PC-3 (cell line): ENCODE measurements around the gene IGSF22. TPM values are rescaled to one million over a fixed set of nuclear protein-coding genes. Genes with fewer than 3 reads are reported as not detected.

Experiments used
- ATAC-seq: fragments of 200-7000 bp; cut with Tn5 transposase; 2 replicates; pipeline ENCODE4 v1.9.1; 2020; ENCODE audit warnings: mild to moderate bottlenecking, moderate library complexity
- BruUV-seq: library from RNA; stranded (reverse); fragments of 400-500 nt; replicated peaks from 2 replicates; lab custom pipeline; 2021; lab: Mats Ljungman, UMichigan
- CTCF ChIA-PET: fragments of 300-600 bp; sonication (Branson Sonifier 250); formaldehyde crosslinking; loops from one replicate; lab custom pipeline; 2022; ENCODE audit warnings: antibody characterized with exemption; lab: Charles Lee
- POLR2A ChIA-PET: fragments of 300-600 bp; sonication (Branson Sonifier 250); formaldehyde crosslinking; loops from one replicate; lab custom pipeline; 2022; ENCODE audit warnings: antibody characterized with exemption; ENCODE audit not compliant: unreplicated experiment; lab: Charles Lee
- DNase-seq: peaks from one replicate; pipeline ENCODE4 v3.0.0-alpha.2; 2015
- H2AFZ ChIP-seq: fragments of 300-600 bp; sonication (generic); 2 replicates; pipeline ENCODE4 v1.6.0; 2016; ENCODE audit warnings: antibody characterized with exemption, low read length
- H3F3A ChIP-seq: fragments of 300-600 bp; sonication (generic); one replicate; pipeline ENCODE4 v1.6.0; 2017; ENCODE audit warnings: antibody characterized with exemption, low read length, control low read depth, mild to moderate bottlenecking; ENCODE audit not compliant: unreplicated experiment
- H3K27ac ChIP-seq: fragments of 300-600 bp; sonication (generic); 2 replicates; pipeline ENCODE4 v1.5.1; 2016; ENCODE audit warnings: mild to moderate bottlenecking, low read length
- H3K27me3 ChIP-seq: fragments of 300-600 bp; sonication (generic); 2 replicates; pipeline ENCODE4 v1.6.1; 2016; ENCODE audit warnings: low read length, mixed read lengths
- H3K36me3 ChIP-seq: fragments of 300-600 bp; sonication (generic); 2 replicates; pipeline ENCODE4 v1.6.1; 2016; ENCODE audit warnings: low read depth, mixed run types, low read length, mixed read lengths
- H3K4me1 ChIP-seq: fragments of 300-600 bp; sonication (generic); 2 replicates; pipeline ENCODE4 v1.5.1; 2016; ENCODE audit warnings: low read length; ENCODE audit not compliant: insufficient read depth
- H3K4me2 ChIP-seq: fragments of 300-600 bp; sonication (generic); 2 replicates; pipeline ENCODE4 v1.6.0; 2016; ENCODE audit warnings: low read length
- H3K4me3 ChIP-seq: fragments of 300-600 bp; sonication (generic); 2 replicates; pipeline ENCODE4 v1.5.1; 2016; ENCODE audit warnings: mild to moderate bottlenecking, low read length, mixed read lengths
- H3K79me2 ChIP-seq: fragments of 300-600 bp; sonication (generic); 2 replicates; pipeline ENCODE4 v1.6.1; 2017; ENCODE audit warnings: low read length, mixed read lengths
- H3K9ac ChIP-seq: fragments of 300-600 bp; sonication (generic); 2 replicates; pipeline ENCODE4 v1.6.0; 2016; ENCODE audit warnings: mild to moderate bottlenecking, low read length
- H3K9me2 ChIP-seq: fragments of 300-600 bp; sonication (generic); replicated peaks from 2 replicates; pipeline ENCODE4 v1.6.1; 2016; ENCODE audit warnings: mixed run types, low read length, mixed read lengths
- H3K9me3 ChIP-seq: fragments of 300-600 bp; sonication (generic); 2 replicates; pipeline ENCODE4 v1.6.1; 2016; ENCODE audit warnings: low read length, mixed read lengths
- H4K20me1 ChIP-seq: fragments of 300-600 bp; sonication (generic); 2 replicates; pipeline ENCODE4 v1.6.1; 2016; ENCODE audit warnings: low read length, mixed read lengths
- CTCF ChIP-seq: fragments of 300-600 bp; sonication (generic); conservative IDR thresholded peaks from 2 replicates; pipeline ENCODE4 v1.5.1; 2017; ENCODE audit warnings: antibody characterized with exemption, low read depth, mild to moderate bottlenecking, low read length
- EZH2 ChIP-seq: fragments of 300-600 bp; sonication (generic); IDR thresholded peaks from one replicate; pipeline ENCODE4 v1.6.1; 2017; ENCODE audit warnings: antibody characterized with exemption, mild to moderate bottlenecking, low read length; ENCODE audit not compliant: unreplicated experiment
- EZH2phosphoT487 ChIP-seq: fragments of 300-600 bp; sonication (generic); IDR thresholded peaks from 2 replicates; pipeline ENCODE4 v1.6.1; 2018; ENCODE audit warnings: mild to moderate bottlenecking, antibody characterized with exemption, low read length, borderline replicate concordance
- intact Hi-C: fragments of 100-400 bp; cut with micrococcal nuclease; formaldehyde crosslinking; loops from 2 replicates; pipeline ENCODE4 v1.9.0; 2023
- total RNA-seq: library from RNA; depleted of rRNA; stranded (reverse); fragments of >200 nt; gene quantifications from 2 replicates; pipeline ENCODE4 v1.2.3, GENCODE V29; 2014

IGSF22 gene
- total RNA-seq, 1 experiment from 2014 or later: not detected

- H3K27ac ChIP-seq: no peak overlapping the region
- POLR2A ChIA-PET: no interaction called here
- no peak overlapping the region for H3K4me2 ChIP-seq
Observed at GRCh38 chr11:18728658-18729057, 2.7 kb upstream of the IGSF22 start.

GRCh38 chr11:18727479-18728236 is 1.7 kb upstream of the IGSF22 start:
- Histone ChIP-seq H3K9me2 (no peaks in the 10 kb centered on the region), H3K79me2 (no peaks in the 10 kb centered on the region), H3K4me3 (no peak overlapping the region), H3K36me3 (no peaks in the 10 kb centered on the region), H3F3A (no peaks in the 10 kb centered on the region), H2AFZ (0 out of 2 replicates have a peak overlapping the region, but pooled peaks have one; percentile 27), H3K27ac (no peak overlapping the region), H3K9me3 (no peaks in the 10 kb centered on the region), H3K4me1 (no peaks in the 10 kb centered on the region; the same call in 1 of the 2 replicates), H3K4me2 (no peak overlapping the region), H3K9ac (no peak overlapping the region), H4K20me1 (no peaks in the 10 kb centered on the region), H3K27me3 (no peaks in the 10 kb centered on the region)
- DNase-seq (peak; percentile 63), ATAC-seq (peak; percentile 37)
- BruUV-seq: no TSS peak
- CTCF ChIA-PET: interaction anchor here (0.6 kb wide), 2 partner anchors 52 to 76 kb away, joined by 5 to 12 read pairs; no protein-coding TSS in a partner anchor
- TF ChIP-seq EZH2phosphoT487 (no peak), EZH2 (no peak), CTCF (peak; percentile 77)
- intact Hi-C loops: no loop called here
- POLR2A ChIA-PET: no interaction called here

More at GRCh38 chr11:18728658-18729057, 2.7 kb upstream of the IGSF22 start:
- TF ChIP-seq CTCF (no peak), EZH2 (no peak), EZH2phosphoT487 (no peak)
- ATAC-seq (no peak), DNase-seq (no peak)
- H3K9ac ChIP-seq: no peak overlapping the region
- H3K27me3 ChIP-seq: no peaks in the 10 kb centered on the region
- BruUV-seq: no TSS peak
- no peak overlapping the region for H2AFZ ChIP-seq
- no peaks in the 10 kb centered on the region for H3F3A ChIP-seq
- intact Hi-C loops: no loop called here
- no peaks in the 10 kb centered on the region for H3K36me3 ChIP-seq
- H3K9me2 ChIP-seq: no peaks in the 10 kb centered on the region
- H3K9me3 ChIP-seq: no peaks in the 10 kb centered on the region
- no peaks in the 10 kb centered on the region for H3K79me2 ChIP-seq
- CTCF ChIA-PET: interaction anchor here (0.7 kb wide), 1 partner anchor 30 kb away, joined by 4 read pairs; no protein-coding TSS in a partner anchor
- no peak overlapping the region for H3K4me3 ChIP-seq
- no peaks in the 10 kb centered on the region; the same call in 1 of the 2 replicates for H3K4me1 ChIP-seq
- no peaks in the 10 kb centered on the region for H4K20me1 ChIP-seq

- no peak for DNase-seq
- no peaks in the 10 kb centered on the region for H3K79me2 ChIP-seq
- no peaks in the 10 kb centered on the region for H3K4me1 ChIP-seq
- no TSS peak for BruUV-seq
- no peak overlapping the region for H3K27ac ChIP-seq
- no peak overlapping the region for H3K4me3 ChIP-seq
- no peaks in the 10 kb centered on the region for H3K27me3 ChIP-seq
- no peak overlapping the region for H3K4me2 ChIP-seq
- intact Hi-C loops: no loop called here
- no peak for TF ChIP-seq CTCF
- TF ChIP-seq EZH2phosphoT487: no peak
- TF ChIP-seq EZH2: no peak
- CTCF ChIA-PET: no interaction called here
- H3K9me3 ChIP-seq: no peaks in the 10 kb centered on the region
- no peak for ATAC-seq
- H3K36me3 ChIP-seq: no peaks in the 10 kb centered on the region
- POLR2A ChIA-PET: no interaction called here
- H2AFZ ChIP-seq: no peak overlapping the region
- no peak overlapping the region for H3K9ac ChIP-seq
- no peaks in the 10 kb centered on the region for H3F3A ChIP-seq
- no peaks in the 10 kb centered on the region for H3K9me2 ChIP-seq
- no peaks in the 10 kb centered on the region for H4K20me1 ChIP-seq
Observed at GRCh38 chr11:18723991-18724390, 2.0 kb downstream of the IGSF22 start.
